ENCODE results near the gene CLCN1.
"Not testable (repeated sequence)": the region's sequence is repeated elsewhere in the genome, so short reads cannot be mapped to it uniquely, and the experiment has no call there.

Gene CLCN1

DNA sequence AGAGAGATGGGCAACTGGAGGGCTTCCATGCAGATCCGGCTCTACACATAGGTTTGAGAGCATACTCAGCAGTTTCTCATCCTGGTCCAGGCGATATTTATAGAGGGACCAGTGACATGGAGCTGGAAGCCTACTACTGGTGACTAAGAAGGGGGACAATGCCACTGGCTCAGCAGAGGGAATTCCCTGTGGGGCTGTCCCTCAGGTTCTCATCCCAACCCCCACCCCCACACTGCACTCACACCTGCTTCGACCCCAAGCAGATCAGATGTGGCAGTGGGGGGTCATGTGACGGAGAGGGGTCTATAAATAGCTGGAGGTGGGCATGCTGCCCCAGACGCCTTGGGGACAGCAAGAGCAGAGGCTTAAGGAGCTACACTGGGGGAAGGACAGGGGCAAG is at the start of gene CLCN1:
TSS of gene CLCN1 (plus strand) at position 336 of the 400 bp plus-strand sequence. CDS start 102 bp downstream, outside the sequence.
- in situ Hi-C loops (cut with HindIII; ENCODE audit: low sequenced_read_pairs), result no loop called here

- in situ Hi-C loops (cut with HindIII; ENCODE audit: low sequenced_read_pairs), result no loop called here
Measured at GRCh38 chr7:143269251-143269650, 46.7 kb upstream of the CLCN1 start.

GRCh38 chr7:143271240-143271639 is 44.7 kb upstream of the CLCN1 start:
- in situ Hi-C loops (cut with HindIII; ENCODE audit: low sequenced_read_pairs), result no loop called here

GRCh38 chr7:143272871-143273270 is 43.0 kb upstream of the CLCN1 start:
- in situ Hi-C loops (cut with HindIII; ENCODE audit: low sequenced_read_pairs), result no loop called here

DNA sequence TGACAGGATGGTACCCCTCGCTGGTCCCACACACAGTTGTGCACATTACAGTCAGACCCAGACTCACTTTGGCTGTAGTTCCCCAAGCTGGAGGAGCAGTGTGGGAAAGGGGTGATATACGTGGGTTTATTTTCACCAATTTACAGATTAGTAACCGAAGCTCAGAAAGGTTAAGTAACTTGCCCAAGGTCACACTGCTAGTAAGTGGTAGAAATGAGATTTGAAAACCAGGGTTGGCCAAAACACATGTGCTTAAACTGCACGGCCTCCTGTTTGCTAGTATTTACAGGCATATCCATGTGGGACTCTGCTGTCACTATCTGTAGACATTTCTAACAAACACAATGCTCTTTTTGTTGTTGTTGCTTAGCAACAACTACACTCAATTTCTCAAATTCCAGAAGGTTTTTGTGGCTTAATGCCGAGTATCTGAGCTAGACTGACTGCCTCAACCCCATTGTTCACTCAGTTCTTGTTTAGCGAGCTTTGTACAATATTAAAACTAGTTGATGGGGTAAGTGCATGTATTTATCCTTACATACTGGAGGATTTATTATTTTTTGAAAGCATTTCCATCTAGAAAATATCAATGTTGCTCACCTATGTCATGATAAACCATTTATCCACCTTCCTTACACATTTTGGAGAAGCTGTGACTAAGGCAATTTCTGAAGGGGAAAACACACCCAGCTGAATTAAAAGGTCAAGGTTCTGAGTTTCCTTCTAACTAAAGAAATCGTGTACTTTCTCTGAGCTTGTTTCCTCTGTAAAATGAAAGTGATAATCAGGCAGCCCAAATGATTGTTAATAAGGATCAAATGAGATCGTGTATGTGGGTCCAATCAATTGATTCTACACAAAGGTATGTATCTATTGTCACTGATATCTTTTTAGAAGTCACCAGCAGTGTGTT is 36.5 kb upstream of the CLCN1 start:
- in situ Hi-C loops (cut with HindIII; ENCODE audit: low sequenced_read_pairs), result no loop called here

GRCh38 chr7:143280160-143280559 is 35.8 kb upstream of the CLCN1 start:
- in situ Hi-C loops (cut with HindIII; ENCODE audit: low sequenced_read_pairs), result no loop called here

GRCh38 chr7:143280566-143280965 is 35.3 kb upstream of the CLCN1 start:
- in situ Hi-C loops (cut with HindIII; ENCODE audit: low sequenced_read_pairs), result no loop called here

DNA sequence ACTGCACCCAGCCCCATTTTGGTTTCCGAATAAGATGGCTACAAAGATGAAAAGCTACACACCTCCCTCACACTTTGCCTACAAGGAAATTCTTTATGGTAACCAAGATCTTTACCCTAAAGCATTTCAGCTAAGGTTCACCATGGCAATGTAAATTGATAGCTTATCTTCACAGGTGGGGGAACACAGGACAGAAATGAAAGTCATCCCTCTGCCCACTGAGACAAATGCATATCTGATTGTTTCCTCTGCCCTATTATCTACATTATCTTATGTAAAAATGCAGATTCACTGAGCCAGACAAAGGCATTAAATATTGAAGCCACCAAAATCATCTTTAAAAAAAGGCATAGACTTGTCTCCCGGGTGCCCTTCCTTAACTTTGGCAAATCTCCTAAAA is 34.4 kb upstream of the CLCN1 start:
- in situ Hi-C loops (cut with HindIII; ENCODE audit: low sequenced_read_pairs), result no loop called here

DNA sequence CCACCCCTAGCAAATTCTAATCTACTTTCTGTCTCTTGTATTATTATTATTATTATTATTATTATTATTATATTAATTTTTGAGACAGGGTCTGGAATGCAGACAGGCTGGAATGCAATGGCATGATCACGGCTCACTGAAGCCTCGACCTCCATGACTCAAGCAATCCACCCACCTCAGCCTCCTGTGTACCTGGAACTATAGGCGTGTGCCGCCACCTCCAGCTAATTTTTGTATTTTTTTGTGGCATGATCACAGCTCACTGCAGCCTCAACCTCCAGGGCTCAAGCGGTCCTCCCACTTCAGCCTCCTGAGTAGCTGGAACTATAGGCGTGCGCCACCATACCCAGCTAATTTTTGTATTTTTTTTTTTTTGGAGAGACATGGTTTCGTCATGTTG is 33.8 kb upstream of the CLCN1 start:
- in situ Hi-C loops (cut with HindIII; ENCODE audit: low sequenced_read_pairs), result no loop called here

DNA sequence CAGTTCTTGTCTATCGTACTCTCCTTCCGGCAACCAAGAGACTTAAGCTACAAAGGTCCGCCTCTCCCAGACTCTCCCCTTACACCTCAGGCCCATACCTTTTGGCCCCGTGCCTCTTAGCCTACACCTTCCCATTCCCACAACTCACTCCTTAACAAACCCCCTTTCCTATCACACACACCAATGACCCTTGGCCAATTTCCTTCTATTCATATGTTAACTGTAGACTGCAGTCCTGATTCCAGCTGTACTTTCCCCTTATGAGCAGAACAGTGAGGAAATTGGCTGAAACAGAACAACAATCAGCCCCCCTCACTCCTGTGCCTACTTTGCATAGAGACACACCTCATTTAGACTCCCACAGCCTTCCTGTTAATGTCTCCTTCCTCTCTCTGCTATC is 32.5 kb upstream of the CLCN1 start:
- in situ Hi-C loops (cut with HindIII; ENCODE audit: low sequenced_read_pairs), result no loop called here

DNA sequence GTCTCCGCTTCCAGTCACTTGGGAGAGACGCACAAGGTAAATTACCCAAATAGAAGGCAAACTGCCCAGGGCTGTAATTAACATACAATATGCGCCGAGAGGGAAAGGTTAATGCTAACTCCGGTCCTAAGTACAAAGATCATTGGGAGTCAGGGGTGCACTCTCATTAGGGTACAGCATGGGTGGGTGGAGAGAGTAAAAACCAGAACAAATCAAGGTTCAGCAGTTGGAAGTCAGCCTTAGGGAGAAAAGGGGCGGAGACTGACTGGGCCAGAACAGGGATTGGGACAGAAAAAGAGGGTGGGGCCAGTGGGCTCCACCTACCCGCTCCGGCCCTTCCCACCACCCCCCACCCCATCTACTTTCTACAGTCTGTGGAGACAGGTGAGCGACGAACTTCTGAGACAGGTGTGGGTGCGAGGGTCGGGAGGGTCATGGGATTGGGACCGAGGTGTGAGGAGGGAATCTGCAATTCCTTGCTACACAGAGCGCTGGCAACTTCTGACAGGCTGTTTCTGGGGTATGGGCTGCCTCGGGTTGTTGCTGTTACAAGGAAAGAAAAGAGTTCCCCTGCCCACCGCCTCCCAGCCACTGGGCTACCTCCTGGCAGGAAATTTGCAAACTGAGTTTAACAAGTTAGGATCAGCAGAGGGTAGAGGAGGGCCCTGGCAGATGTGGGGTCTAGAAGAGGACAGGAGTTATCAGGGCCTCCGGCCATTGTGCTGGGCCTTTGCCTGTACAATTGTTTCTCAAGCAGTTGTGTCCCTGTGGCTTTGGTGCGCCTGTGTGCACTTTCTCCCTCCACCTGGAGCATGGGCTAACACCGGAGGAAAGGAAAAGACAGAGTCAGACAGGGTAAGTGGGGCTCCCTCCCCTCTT is 31.1 kb upstream of the CLCN1 start, which contains the start of gene TMEM139:
TSS of gene TMEM139 (plus strand) at position 368 of the 879 bp plus-strand sequence. CDS start 1,000 bp downstream, outside the sequence.
- in situ Hi-C loops (cut with HindIII; ENCODE audit: low sequenced_read_pairs), result no loop called here

DNA sequence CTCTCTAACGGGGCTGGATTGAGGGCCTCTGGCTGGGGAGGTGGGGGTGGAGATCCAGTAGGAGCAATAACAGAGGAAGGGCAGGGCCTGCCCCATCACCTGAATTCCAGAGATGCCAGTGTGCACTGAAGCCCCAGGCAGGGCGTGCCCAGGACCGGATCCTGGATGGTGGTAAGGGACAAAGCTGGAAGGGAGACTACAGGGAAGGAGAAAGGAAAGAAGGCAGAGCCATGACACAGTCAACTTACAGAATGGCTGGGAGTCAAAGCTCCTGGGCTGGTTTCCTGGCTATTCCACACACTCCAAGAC is 30.5 kb upstream of the CLCN1 start:
- in situ Hi-C loops (cut with HindIII; ENCODE audit: low sequenced_read_pairs), result no loop called here

DNA sequence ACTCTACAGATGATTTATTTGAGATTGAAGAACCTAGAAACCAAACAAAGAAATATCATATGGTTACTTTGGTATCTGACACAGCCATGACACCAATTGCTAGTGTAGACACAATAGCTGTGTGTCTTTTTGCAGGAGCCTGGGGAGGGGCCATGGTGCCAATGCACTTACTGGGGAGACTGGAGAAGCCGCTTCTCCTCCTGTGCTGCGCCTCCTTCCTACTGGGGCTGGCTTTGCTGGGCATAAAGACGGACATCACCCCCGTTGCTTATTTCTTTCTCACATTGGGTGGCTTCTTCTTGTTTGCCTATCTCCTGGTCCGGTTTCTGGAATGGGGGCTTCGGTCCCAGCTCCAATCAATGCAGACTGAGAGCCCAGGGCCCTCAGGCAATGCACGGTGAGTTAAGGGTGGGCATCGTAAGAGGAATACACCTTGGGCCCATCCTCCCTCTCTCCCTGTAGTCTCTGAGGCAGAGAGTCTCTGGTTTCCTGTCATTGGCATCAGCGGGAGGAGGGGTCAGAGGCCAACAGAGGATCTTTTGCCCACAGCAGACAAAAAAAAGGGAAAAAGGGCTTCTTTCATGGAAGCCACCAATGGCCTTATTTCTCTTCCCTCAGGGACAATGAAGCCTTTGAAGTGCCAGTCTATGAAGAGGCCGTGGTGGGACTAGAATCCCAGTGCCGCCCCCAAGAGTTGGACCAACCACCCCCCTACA is 29.9 kb upstream of the CLCN1 start:
- in situ Hi-C loops (cut with HindIII; ENCODE audit: low sequenced_read_pairs), result no loop called here

DNA sequence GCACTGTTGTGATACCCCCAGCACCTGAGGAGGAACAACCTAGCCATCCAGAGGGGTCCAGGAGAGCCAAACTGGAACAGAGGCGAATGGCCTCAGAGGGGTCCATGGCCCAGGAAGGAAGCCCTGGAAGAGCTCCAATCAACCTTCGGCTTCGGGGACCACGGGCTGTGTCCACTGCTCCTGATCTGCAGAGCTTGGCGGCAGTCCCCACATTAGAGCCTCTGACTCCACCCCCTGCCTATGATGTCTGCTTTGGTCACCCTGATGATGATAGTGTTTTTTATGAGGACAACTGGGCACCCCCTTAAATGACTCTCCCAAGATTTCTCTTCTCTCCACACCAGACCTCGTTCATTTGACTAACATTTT is 29.4 kb upstream of the CLCN1 start:
- in situ Hi-C loops (cut with HindIII; ENCODE audit: low sequenced_read_pairs), result no loop called here

- in situ Hi-C loops (cut with HindIII; ENCODE audit: low sequenced_read_pairs), result no loop called here
Measured at GRCh38 chr7:143287339-143287934, 28.5 kb upstream of the CLCN1 start.

GRCh38 chr7:143287935-143288826 is 27.7 kb upstream of the CLCN1 start, which contains the start of gene CASP2:
CASP2 (plus strand) TSS chr7:143288351; CDS start chr7:143288456, 105 bp downstream.
- in situ Hi-C loops (cut with HindIII; ENCODE audit: low sequenced_read_pairs), result no loop called here

DNA sequence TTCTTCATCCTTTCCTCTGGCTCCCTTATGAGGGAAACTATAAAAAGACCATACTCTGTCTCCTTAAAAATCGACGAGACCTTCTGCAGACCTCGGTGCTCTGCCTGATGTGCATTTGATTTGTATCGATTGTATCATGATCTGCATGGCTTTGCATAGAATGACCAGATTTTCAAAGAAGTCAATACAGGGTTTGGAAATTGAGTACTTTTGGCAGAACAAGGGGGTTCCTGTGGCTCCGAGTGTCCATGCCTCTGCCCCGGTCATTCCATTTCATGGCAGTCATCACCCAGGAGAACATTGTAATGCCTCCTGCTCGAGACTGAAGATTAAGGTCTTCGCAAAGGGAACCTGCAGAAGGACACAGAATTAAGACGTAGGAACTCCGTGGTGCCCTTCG is 27.1 kb upstream of the CLCN1 start:
- in situ Hi-C loops (cut with HindIII; ENCODE audit: low sequenced_read_pairs), result no loop called here

- in situ Hi-C loops (cut with HindIII; ENCODE audit: low sequenced_read_pairs), result no loop called here
Measured at GRCh38 chr7:143289421-143289820, 26.5 kb upstream of the CLCN1 start.

GRCh38 chr7:143289888-143290287 is 26.0 kb upstream of the CLCN1 start:
- in situ Hi-C loops (cut with HindIII; ENCODE audit: low sequenced_read_pairs), result not testable (repeated sequence)

- in situ Hi-C loops (cut with HindIII; ENCODE audit: low sequenced_read_pairs), result no loop called here
Measured at GRCh38 chr7:143290293-143290692, 25.6 kb upstream of the CLCN1 start.

Data from DLD1 (cell line).